Stimulated activated CD4-positive, alpha-beta T cell treated with anti-CD3 and anti-CD28 coated beads, Interleukin-12 subunit alpha, Interleukin-12 subunit beta, amount 100 ng/mL, for 48 hours (primary cell): ENCODE measurements around the gene BCKDHB.
"Not testable (repeated sequence)": the region's sequence is repeated elsewhere in the genome, so short reads cannot be mapped to it uniquely, and the experiment has no call there.

Experiments
- DNase-seq, 3 donors: peaks; one replicate each; pipeline ENCODE4 v3.0.0-alpha.2; 2020; ENCODE audit warnings: low read depth in 2 of 3, low spot score in 1 of 3

BCKDHB gene

DNA sequence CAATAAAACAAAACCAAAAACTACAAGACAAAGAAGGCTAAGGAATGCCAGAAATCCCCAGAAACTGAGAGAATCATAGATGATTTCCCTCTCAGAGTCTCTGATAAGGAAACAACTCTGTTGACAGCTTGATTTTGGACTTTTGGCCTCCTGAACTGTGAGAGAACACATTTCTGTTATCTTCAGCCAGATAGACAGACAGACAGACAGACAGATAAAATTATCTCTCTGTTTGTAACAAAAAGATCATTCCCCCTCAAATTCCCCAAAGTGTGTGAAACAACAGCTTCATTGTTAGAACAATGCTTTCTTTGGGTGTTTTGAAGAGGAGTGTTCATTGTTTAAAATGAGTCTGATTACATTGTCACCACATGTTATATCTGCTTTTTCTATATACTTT is 148.2 kb downstream of the BCKDHB start:
- DNase-seq, result no peak

- no peak for DNase-seq
Measured at GRCh38 chr6:80256691-80257090, 150.2 kb downstream of the BCKDHB start.

DNA sequence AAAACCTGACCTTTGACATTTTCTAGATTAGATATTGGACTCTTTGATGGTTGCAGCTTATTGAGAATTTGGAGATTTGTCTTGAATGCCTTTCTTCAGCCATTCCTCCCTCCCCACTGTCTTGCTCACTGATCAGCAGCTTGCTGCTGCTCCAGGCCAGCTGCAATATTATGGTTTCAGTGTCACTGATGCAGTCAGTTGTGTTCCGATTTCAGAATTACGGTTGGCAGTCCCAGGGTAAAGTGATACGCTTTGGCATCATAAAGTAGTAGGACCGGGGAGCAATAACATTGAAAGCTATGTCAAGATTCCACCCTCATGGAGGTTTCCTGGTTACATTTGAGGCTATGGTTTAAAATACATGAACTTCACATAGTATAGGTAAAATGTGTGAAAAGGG is 152.6 kb downstream of the BCKDHB start:
- DNase-seq, result no peak

DNA sequence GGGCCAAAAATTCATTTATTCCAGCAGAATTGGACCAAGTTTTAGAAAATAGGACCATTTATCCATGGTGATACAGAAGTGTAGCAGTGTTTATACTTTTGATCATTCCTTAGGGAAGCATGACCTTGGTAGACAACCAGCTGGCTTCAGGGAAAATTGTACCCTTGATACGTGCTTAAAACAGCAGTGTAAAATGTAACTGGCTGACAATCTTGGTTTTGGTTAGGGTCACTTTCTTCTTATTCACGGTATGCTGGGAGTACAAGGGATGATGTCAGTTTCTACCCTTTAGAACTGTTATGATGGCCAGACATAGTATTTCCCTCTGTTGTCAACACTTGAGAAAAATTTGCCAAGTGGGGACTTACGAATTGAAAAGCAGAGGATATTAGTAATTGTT is 157.1 kb downstream of the BCKDHB start:
- no peak for DNase-seq

DNA sequence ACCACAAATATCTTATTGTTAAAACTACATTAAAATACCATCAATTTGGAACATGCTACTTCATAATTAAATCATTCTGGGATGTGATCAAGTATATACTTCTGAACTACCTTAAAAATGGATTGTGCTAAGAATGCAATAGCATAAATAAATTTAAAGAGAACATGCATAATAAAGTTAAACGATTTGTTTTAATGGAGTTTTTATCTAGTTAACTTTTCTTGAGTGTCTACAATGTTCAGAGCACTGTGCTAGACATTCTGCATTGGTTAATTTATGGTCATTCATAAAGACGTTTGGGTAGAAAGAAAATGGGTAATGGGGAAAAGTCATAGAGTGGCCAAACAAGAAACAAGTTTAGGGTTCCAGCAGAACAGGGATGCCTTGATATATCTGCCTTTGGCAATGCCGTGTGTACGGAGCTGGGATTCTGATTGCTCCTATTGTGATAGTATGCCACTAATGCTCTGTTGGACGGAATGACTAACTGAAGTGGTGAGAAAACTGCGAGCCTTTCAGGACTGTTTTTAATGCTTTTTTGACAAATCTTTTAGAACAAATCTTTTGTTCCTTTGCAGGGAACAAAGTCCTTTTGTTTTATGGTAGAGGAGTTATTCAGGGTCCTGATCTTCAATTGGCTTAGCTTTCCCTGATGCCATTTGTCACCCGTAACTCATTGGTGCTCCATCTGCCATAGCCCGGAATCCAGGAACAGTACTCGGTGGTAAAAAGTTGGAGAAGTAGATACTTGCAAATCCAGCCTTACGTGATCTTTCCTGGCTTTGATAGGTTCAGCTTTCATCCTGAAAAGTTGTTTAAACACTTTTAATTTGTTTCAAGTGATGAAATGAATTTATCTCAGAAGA is 162.6 kb downstream of the BCKDHB start:
- no peak for DNase-seq

GRCh38 chr6:80271074-80271473 is 164.6 kb downstream of the BCKDHB start:
- DNase-seq, result no peak

DNA sequence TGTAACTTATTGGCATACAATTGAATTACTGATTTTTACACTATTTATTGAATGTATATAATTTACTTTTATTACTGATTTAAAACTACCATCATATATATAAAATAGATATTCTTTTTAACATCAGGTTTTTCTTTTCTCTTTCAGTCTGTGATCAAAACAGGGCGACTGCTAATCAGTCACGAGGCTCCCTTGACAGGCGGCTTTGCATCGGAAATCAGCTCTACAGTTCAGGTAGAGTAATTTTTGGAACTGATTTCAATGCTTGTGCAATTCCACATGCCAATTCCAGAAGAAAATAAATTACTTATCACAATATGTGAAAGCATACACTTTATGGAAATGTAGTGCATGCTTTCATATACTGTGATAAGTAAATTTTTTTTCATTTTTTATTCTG is 166.5 kb downstream of the BCKDHB start:
- DNase-seq, result no peak

DNA sequence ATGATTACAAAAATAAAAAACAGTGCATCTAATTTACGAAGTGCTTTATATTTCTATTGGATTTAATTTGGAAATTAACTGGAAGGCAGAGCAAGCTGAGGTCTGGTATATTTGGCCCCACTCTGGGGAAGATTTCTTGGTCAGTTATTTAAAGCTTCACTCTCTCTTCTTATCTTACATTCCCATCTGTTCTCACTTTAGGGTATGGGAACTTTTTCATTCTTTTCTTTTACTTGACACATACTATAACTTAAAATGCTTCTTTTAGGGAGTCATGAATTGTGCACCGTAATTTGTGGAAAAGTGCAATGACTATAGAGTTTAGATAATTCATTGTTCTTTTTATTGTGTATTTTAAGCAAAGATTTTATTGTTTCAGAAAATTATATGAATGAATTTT is 170.4 kb downstream of the BCKDHB start:
- DNase-seq, result no peak

DNA sequence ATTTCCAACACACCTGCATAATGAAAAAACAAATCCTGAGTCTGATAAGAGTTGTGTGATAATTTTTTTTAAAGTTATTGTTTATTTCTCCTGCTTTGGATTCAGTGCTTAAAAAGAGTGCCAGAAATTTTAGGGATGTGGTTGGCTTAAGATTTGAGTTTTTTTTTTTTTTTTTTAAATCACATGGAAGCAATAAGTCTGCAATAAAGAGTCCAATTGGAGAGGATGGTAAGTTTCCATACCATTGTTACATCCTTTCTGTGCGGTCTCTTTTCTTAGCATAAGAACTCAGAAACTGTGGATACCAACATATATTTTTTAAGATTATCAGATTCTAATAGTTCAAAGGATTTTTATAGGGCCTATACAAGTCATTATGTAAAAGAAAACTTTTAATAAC is 171.0 kb downstream of the BCKDHB start:
- no peak for DNase-seq

DNA sequence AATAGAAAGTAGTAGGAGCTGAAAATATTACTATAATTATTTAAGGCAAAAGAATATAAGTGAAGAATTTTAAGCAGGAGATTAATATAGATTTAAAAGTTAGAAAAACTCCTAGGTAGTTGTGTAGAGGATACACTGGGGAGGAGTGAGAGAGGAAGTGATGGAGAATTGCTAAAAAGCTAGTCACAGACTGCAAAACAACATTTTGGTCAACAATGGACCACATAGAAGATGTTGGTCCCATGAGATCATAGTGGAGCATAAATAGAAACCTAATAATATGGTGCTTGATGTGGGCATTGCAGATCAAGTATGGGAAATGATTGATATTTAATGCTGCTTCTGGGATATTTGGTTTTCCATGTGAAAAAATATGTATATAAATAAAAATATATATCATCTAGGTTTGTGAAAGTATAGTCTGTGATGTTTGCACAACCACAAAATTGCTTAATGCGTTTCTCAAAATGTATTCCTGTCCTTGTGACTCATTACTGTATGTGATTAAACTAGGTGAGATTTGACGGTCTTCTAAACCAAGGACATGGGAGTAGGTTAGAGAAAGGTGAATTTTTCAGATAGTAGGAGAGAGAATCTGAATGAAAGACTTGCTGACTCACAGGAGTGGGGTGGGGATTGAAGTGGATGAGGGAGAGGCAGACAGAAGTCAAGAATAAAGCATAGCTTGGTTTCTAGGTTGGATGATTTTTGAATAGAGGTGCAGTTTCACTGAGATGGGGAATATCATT is 174.0 kb downstream of the BCKDHB start:
- DNase-seq, result no peak

DNA sequence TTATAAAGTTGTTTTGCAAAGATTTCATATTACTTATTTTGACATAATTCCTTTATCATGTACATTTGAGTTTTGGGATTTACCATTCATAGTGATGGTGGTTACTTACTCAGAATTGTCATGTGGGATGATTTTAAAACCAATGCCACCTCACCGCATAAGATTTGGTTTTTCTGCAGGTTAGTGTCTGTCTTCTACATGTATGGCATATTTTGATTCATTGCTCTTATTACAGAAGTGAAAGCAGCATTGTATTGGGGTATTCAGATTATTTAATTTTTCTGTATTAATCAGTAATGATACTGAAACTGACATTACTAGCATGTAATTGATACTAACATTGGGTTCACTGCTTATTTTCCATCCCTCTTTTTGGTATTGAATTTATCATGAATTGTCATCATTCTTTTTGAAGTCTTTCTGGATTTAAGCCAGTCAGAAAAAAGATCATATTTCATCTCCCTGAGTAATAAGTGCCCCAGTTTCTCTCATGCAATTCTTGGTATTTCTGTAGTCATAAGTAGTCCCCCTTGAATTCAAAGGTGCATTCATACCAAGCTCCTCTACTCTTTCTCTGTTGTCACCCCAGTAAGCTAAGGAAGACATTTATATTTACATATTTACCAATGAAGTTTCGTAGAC is 176.6 kb downstream of the BCKDHB start:
- no peak for DNase-seq

GRCh38 chr6:80287112-80287511 is 180.6 kb downstream of the BCKDHB start:
- no peak for DNase-seq

GRCh38 chr6:80287607-80288006 is 181.1 kb downstream of the BCKDHB start:
- DNase-seq, result no peak

- no peak for DNase-seq
Measured at GRCh38 chr6:80289727-80290126, 183.3 kb downstream of the BCKDHB start.

DNA sequence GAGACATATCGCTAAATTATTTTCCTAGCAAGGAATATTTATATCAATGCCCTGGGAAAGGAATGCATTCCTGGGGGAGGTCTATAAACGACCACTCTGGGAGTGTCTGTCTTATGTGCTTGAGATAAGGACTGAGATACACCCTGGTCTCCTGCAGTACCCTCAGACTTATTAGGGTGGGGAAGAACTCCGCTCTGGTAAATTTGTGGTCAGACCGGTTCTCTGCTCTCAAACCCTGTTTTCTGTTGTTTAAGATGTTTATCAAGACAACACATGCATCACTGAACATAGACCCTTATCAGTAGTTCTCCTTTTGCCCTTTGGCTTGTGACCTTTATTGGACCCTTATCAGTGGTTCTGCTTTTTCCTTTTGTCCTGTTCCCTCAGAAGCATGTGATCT is 188.1 kb downstream of the BCKDHB start:
- not testable (repeated sequence) for DNase-seq

GRCh38 chr6:80302716-80303115 is 196.2 kb downstream of the BCKDHB start:
- DNase-seq, result no peak

DNA sequence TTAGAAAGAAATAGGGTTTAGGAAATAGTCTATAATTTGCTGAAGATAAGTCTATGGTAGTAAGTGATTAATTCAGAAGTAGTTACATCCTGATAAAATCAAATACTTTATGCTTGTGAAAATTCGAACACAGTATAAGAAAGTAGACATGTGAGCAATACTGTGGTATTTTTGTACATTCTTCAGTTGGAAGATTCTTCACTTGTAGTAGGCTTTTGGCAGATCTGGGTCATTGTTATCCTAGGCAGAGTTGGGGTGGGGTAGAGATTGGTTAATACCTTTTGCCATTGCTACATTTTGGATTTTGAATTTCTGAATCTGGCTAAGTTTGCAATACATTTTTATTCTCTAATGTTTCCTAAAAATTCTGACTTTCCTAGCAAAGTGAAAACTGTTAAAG is 197.5 kb downstream of the BCKDHB start:
- no peak for DNase-seq

DNA sequence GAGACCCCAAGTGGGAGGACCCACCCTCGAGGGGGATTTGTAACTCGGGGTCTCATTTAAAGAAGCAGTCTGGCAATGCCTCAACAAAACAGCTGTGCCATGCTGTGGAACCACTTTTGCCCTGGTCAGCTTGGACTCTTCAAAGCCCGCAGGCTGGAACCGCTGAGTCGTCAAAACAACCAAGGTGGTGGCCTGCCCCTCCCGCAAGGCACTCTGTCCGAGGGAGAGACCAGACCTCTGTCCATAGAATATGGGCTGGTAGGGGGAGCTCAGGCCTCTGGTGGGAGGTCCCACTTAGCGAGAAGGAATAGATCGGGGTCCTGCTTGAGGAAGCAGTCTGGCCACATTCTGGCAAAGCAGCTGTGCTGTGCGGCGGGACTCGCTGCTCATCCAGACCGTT is 208.1 kb downstream of the BCKDHB start:
- DNase-seq, result no peak

DNA sequence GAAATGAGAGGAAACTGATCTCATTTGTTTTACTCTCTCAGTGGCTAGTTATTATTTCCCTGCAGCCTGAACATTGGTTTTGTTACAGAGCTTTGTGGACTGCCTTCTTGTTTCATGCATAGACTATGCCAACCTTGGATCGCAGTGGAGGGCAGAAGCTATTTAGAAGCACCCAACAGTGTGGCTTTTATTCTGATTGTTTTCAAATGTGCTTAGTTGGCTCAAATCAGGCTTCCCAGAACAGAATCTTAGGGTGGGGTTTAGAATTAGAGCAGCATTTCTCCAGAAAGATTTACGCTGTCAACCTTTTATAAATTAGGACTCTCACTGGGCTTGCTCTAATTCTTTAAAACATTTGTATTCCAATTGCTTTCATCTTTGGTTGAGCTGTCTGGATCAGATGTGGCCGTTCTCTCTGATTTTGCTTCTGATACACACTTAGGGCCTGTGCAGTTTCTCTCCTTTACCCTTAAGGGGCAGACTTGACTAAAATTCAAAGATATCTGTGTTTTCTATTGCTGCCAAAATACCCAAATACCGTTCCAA is 210.3 kb downstream of the BCKDHB start:
- no peak for DNase-seq

DNA sequence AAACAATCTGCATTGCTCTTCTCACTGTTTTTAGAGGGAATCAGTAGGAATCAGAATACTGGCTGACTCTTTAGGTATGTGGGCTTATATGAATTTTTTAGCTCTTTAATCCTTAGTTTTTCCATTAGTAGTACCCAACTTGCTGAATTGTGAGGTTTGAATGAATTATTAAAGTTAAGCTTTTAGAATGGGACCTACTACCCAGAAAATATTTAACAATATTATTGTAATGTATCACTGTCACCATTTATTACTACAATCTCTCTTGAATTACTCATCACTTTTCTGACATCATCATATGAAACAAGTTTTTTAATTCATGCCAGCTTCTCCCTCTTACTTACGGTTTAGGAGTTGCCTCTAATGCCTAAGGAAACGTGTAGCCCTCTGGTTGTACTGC is 212.7 kb downstream of the BCKDHB start:
- DNase-seq, result no peak

GRCh38 chr6:80321011-80321410 is 214.5 kb downstream of the BCKDHB start:
- no peak for DNase-seq

GRCh38 chr6:80325742-80326141 is 219.3 kb downstream of the BCKDHB start:
- no peak for DNase-seq
